GM23338 (cell line): ENCODE measurements around the gene TMEM229A. TPM values are rescaled to one million over a fixed set of nuclear protein-coding genes. Genes with fewer than 3 reads are reported as not detected.

Source experiments
- ATAC-seq: fragments of 200-7000 bp; cut with Tn5 transposase; 3 replicates; pipeline ENCODE4 v1.9.1; 2020
- DNase-seq: peaks from one replicate; pipeline ENCODE4 v3.0.0-alpha.2; 2015; ENCODE audit warnings: low spot score
- H2AFZ ChIP-seq: fragments of 200-600 bp; sonication (generic); 2 replicates; pipeline ENCODE4 v1.8.0; 2016; ENCODE audit warnings: antibody characterized with exemption, mild to moderate bottlenecking, moderate library complexity
- H3F3A ChIP-seq: fragments of 200-600 bp; sonication (generic); replicated peaks from 2 replicates; pipeline ENCODE4 v1.8.0; 2017; ENCODE audit warnings: antibody characterized with exemption, mixed run types, low read depth
- H3K27ac ChIP-seq: fragments of 200-600 bp; sonication (generic); 2 replicates; pipeline ENCODE4 v1.6.1; 2016; ENCODE audit warnings: low read depth
- H3K27me3 ChIP-seq: fragments of 200-600 bp; sonication (generic); 2 replicates; pipeline ENCODE4 v1.8.0; 2016; ENCODE audit warnings: mild to moderate bottlenecking, mixed run types, moderate library complexity; ENCODE audit not compliant: insufficient read depth
- H3K36me3 ChIP-seq: fragments of 200-600 bp; sonication (generic); 2 replicates; pipeline ENCODE4 v1.8.0; 2016; ENCODE audit warnings: mild to moderate bottlenecking; ENCODE audit not compliant: insufficient read depth
- H3K4me1 ChIP-seq: fragments of 200-600 bp; sonication (generic); 2 replicates; pipeline ENCODE4 v1.8.0; 2016; ENCODE audit warnings: mild to moderate bottlenecking, moderate library complexity; ENCODE audit not compliant: insufficient read depth
- H3K4me2 ChIP-seq: fragments of 200-600 bp; sonication (generic); 2 replicates; pipeline ENCODE4 v1.7.1; 2017; ENCODE audit warnings: mixed run types
- H3K4me3 ChIP-seq: fragments of 200-600 bp; sonication (generic); 2 replicates; pipeline ENCODE4 v1.6.1; 2016; ENCODE audit warnings: mixed run types
- H3K79me2 ChIP-seq: fragments of 200-600 bp; sonication (generic); replicated peaks from 2 replicates; pipeline ENCODE4 v1.8.0; 2017; ENCODE audit warnings: mild to moderate bottlenecking; ENCODE audit not compliant: insufficient read depth
- H3K9me2 ChIP-seq: fragments of 200-600 bp; sonication (generic); 2 replicates; pipeline ENCODE4 v1.8.0; 2017; ENCODE audit not compliant: insufficient read depth
- H4K20me1 ChIP-seq: fragments of 200-600 bp; sonication (generic); replicated peaks from 2 replicates; pipeline ENCODE4 v1.8.0; 2017; ENCODE audit warnings: mild to moderate bottlenecking; ENCODE audit not compliant: insufficient read depth
- H3K27ac Mint-ChIP-seq: 2 replicates; pipeline ENCODE4 v1.8.0; 2020; ENCODE audit warnings: inconsistent platforms, mild to moderate bottlenecking, moderate library complexity, mixed read lengths
- H3K27me3 Mint-ChIP-seq: 3 replicates; pipeline ENCODE4 v1.8.0; 2022; ENCODE audit warnings: low read depth, mild to moderate bottlenecking, moderate library complexity, mixed read lengths, inconsistent platforms; ENCODE audit not compliant: insufficient read depth, poor library complexity
- H3K36me3 Mint-ChIP-seq: 3 replicates; pipeline ENCODE4 v1.8.0; 2021; ENCODE audit warnings: low read depth, mild to moderate bottlenecking, inconsistent platforms, moderate library complexity, mixed read lengths
- H3K4me1 Mint-ChIP-seq: 3 replicates; pipeline ENCODE4 v1.8.0; 2020; ENCODE audit warnings: mild to moderate bottlenecking, inconsistent platforms, mixed read lengths
- H3K4me3 Mint-ChIP-seq: 3 replicates; pipeline ENCODE4 v1.8.0; 2021; ENCODE audit warnings: moderate library complexity, mild to moderate bottlenecking, inconsistent platforms, mixed read lengths
- H3K9me3 Mint-ChIP-seq: 3 replicates; pipeline ENCODE4 v1.8.0; 2020; ENCODE audit warnings: moderate library complexity, mild to moderate bottlenecking, inconsistent platforms, mixed read lengths
- CREB1 ChIP-seq: fragments of 250-450 bp; sonication (Bioruptor Pico); IDR thresholded peaks from 2 replicates; pipeline ENCODE4 v1.5.0; 2020; ENCODE audit warnings: low read depth, mild to moderate bottlenecking, moderate library complexity
- EZH2 ChIP-seq: fragments of 200-600 bp; sonication (generic); IDR thresholded peaks from one replicate; pipeline ENCODE4 v1.8.0; 2017; ENCODE audit warnings: antibody characterized with exemption, mild to moderate bottlenecking, low read depth; ENCODE audit not compliant: unreplicated experiment
- JUNB ChIP-seq: IDR thresholded peaks from one replicate; pipeline ENCODE4 v1.6.1; 2016; ENCODE audit warnings: antibody characterized with exemption; ENCODE audit not compliant: unreplicated experiment
- POLR2AphosphoS5 ChIP-seq: IDR thresholded peaks from 2 replicates; pipeline ENCODE4 v1.6.1; 2016; ENCODE audit warnings: antibody characterized with exemption, low read depth
- STAT1 ChIP-seq: IDR thresholded peaks from one replicate; pipeline ENCODE4 v1.6.1; 2016; ENCODE audit warnings: antibody characterized with exemption; ENCODE audit not compliant: unreplicated experiment
- ZNF114 ChIP-seq: fragments of 250-450 bp; sonication (Bioruptor Pico); IDR thresholded peaks from 2 replicates; pipeline ENCODE4 v1.5.0; 2020; ENCODE audit warnings: mild to moderate bottlenecking, moderate library complexity
- ZNF331 ChIP-seq: fragments of 250-450 bp; sonication (Bioruptor Pico); IDR thresholded peaks from 2 replicates; pipeline ENCODE4 v1.5.0; 2020; ENCODE audit warnings: low read depth, mild to moderate bottlenecking, moderate library complexity
- polyA plus RNA-seq: library from polyadenylated mRNA; unstranded; fragments of >200 nt; fragmentation: Nextera tagmentation; extraction: Ambion mirVana; gene quantifications from 2 replicates; pipeline ENCODE4 v1.2.1, GENCODE V29; 2016
- total RNA-seq: library from RNA; depleted of rRNA; stranded (reverse); fragments of >200 nt; shearing (Covaris generic); gene quantifications from 2 replicates; pipeline ENCODE4 v1.2.3, GENCODE V29; 2014
- TF ChIP-seq, protein P1 (sequence below): fragments of 250-450 bp; sonication (Bioruptor Pico); IDR thresholded peaks from 2 replicates; pipeline ENCODE4 v1.5.0; 2020; ENCODE audit warnings: mild to moderate bottlenecking, moderate library complexity
- TF ChIP-seq, protein P2 (sequence below), 2 experiments: fragments of 200-600 bp in 1 of 2; sonication (generic) in 1 of 2; conservative IDR thresholded peaks; 2 replicates each; pipeline versions ENCODE4 v1.5.1 to v1.6.1; 2016 to 2017; ENCODE audit warnings: antibody characterized with exemption in 2 of 2, low read depth in 2 of 2, mild to moderate bottlenecking in 2 of 2, moderate library complexity in 1 of 2

The TMEM229A gene
- total and polyA plus RNA-seq, 2 experiments from 2014 or later: 0.63 to 0.80 TPM

- no peak for TF ChIP-seq ZNF114 (CRISPR knock-in tag)
- TF ChIP-seq, protein P1, sequence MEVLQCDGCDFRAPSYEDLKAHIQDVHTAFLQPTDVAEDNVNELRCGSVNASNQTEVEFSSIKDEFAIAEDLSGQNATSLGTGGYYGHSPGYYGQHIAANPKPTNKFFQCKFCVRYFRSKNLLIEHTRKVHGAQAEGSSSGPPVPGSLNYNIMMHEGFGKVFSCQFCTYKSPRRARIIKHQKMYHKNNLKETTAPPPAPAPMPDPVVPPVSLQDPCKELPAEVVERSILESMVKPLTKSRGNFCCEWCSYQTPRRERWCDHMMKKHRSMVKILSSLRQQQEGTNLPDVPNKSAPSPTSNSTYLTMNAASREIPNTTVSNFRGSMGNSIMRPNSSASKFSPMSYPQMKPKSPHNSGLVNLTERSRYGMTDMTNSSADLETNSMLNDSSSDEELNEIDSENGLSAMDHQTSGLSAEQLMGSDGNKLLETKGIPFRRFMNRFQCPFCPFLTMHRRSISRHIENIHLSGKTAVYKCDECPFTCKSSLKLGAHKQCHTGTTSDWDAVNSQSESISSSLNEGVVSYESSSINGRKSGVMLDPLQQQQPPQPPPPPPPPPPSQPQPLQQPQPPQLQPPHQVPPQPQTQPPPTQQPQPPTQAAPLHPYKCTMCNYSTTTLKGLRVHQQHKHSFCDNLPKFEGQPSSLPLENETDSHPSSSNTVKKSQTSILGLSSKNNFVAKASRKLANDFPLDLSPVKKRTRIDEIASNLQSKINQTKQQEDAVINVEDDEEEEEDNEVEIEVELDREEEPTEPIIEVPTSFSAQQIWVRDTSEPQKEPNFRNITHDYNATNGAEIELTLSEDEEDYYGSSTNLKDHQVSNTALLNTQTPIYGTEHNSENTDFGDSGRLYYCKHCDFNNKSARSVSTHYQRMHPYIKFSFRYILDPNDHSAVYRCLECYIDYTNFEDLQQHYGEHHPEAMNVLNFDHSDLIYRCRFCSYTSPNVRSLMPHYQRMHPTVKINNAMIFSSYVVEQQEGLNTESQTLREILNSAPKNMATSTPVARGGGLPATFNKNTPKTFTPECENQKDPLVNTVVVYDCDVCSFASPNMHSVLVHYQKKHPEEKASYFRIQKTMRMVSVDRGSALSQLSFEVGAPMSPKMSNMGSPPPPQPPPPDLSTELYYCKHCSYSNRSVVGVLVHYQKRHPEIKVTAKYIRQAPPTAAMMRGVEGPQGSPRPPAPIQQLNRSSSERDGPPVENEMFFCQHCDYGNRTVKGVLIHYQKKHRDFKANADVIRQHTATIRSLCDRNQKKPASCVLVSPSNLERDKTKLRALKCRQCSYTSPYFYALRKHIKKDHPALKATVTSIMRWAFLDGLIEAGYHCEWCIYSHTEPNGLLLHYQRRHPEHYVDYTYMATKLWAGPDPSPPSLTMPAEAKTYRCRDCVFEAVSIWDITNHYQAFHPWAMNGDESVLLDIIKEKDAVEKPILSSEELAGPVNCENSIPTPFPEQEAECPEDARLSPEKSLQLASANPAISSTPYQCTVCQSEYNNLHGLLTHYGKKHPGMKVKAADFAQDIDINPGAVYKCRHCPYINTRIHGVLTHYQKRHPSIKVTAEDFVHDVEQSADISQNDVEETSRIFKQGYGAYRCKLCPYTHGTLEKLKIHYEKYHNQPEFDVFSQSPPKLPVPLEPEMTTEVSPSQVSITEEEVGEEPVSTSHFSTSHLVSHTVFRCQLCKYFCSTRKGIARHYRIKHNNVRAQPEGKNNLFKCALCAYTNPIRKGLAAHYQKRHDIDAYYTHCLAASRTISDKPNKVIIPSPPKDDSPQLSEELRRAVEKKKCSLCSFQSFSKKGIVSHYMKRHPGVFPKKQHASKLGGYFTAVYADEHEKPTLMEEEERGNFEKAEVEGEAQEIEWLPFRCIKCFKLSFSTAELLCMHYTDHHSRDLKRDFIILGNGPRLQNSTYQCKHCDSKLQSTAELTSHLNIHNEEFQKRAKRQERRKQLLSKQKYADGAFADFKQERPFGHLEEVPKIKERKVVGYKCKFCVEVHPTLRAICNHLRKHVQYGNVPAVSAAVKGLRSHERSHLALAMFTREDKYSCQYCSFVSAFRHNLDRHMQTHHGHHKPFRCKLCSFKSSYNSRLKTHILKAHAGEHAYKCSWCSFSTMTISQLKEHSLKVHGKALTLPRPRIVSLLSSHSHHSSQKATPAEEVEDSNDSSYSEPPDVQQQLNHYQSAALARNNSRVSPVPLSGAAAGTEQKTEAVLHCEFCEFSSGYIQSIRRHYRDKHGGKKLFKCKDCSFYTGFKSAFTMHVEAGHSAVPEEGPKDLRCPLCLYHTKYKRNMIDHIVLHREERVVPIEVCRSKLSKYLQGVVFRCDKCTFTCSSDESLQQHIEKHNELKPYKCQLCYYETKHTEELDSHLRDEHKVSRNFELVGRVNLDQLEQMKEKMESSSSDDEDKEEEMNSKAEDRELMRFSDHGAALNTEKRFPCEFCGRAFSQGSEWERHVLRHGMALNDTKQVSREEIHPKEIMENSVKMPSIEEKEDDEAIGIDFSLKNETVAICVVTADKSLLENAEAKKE: no peak
Observed at GRCh38 chr7:124076841-124077240, 44.0 kb upstream of the TMEM229A start (continued).

GRCh38 chr7:124074007-124074406 lies 41.1 kb upstream of the TMEM229A start:
- H3K27me3 ChIP-seq: no peaks in the 10 kb centered on the region
- Mint-ChIP-seq H3K9me3 (no peaks in the 10 kb centered on the region), H3K4me3 (no peak overlapping the region), H3K36me3 (no peaks in the 10 kb centered on the region), H3K27ac (no peak overlapping the region), H3K27me3 (peaks cover 1% of the 10 kb centered on the region), H3K4me1 (no peaks in the 10 kb centered on the region)
- H3K4me3 ChIP-seq: no peak overlapping the region
- no peak for DNase-seq
- no peaks in the 10 kb centered on the region for H3K79me2 ChIP-seq
- H3K4me1 ChIP-seq: no peaks in the 10 kb centered on the region
- H3K4me2 ChIP-seq: no peak overlapping the region
- H3K36me3 ChIP-seq: no peaks in the 10 kb centered on the region
- H3K9me2 ChIP-seq: no peaks in the 10 kb centered on the region
- H2AFZ ChIP-seq: no peak overlapping the region
- no peak for ATAC-seq
- H3F3A ChIP-seq: no peaks in the 10 kb centered on the region
- H4K20me1 ChIP-seq: no peaks in the 10 kb centered on the region
- no peak overlapping the region for H3K27ac ChIP-seq
- TF ChIP-seq, protein P1: no peak
- TF ChIP-seq STAT1 (no peak), POLR2AphosphoS5 (no peak), JUNB (no peak), EZH2 (no peak), CREB1 (CRISPR knock-in tag) (no peak), ZNF331 (CRISPR knock-in tag) (no peak), ZNF114 (CRISPR knock-in tag) (no peak)
- TF ChIP-seq, protein P2, sequence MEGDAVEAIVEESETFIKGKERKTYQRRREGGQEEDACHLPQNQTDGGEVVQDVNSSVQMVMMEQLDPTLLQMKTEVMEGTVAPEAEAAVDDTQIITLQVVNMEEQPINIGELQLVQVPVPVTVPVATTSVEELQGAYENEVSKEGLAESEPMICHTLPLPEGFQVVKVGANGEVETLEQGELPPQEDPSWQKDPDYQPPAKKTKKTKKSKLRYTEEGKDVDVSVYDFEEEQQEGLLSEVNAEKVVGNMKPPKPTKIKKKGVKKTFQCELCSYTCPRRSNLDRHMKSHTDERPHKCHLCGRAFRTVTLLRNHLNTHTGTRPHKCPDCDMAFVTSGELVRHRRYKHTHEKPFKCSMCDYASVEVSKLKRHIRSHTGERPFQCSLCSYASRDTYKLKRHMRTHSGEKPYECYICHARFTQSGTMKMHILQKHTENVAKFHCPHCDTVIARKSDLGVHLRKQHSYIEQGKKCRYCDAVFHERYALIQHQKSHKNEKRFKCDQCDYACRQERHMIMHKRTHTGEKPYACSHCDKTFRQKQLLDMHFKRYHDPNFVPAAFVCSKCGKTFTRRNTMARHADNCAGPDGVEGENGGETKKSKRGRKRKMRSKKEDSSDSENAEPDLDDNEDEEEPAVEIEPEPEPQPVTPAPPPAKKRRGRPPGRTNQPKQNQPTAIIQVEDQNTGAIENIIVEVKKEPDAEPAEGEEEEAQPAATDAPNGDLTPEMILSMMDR (conservative IDR thresholded peaks at IDR 0.05; ENCODE audit: low read depth in 2 of 2): no peak
